ENCODE results near the gene LRCH3.

DNA sequence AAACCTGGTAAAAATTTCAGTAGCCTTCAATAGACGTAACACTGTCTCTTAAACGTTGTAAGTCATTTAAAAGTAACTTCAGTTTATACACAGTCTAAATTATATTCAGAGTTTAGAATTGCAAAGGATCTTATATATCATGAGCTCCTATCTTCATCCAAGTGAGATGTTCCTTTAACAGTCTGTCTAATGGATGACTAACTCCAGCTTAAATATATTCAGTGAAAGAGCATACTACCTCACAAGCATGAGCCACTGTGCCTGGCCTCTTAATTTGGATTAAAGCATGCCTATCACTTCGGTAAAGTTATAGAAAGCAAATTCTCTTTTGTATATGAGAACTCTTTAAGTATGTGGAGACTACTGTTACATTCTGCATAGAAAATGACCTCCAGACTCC is 34.4 kb upstream of the LRCH3 start:
- no peak for TF ChIP-seq EP300 (IDR thresholded peaks at IDR 0.05)
- TF ChIP-seq, protein P1, sequence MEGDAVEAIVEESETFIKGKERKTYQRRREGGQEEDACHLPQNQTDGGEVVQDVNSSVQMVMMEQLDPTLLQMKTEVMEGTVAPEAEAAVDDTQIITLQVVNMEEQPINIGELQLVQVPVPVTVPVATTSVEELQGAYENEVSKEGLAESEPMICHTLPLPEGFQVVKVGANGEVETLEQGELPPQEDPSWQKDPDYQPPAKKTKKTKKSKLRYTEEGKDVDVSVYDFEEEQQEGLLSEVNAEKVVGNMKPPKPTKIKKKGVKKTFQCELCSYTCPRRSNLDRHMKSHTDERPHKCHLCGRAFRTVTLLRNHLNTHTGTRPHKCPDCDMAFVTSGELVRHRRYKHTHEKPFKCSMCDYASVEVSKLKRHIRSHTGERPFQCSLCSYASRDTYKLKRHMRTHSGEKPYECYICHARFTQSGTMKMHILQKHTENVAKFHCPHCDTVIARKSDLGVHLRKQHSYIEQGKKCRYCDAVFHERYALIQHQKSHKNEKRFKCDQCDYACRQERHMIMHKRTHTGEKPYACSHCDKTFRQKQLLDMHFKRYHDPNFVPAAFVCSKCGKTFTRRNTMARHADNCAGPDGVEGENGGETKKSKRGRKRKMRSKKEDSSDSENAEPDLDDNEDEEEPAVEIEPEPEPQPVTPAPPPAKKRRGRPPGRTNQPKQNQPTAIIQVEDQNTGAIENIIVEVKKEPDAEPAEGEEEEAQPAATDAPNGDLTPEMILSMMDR (IDR thresholded peaks at IDR 0.05): no peak
- TF ChIP-seq POLR2A (IDR thresholded peaks at IDR 0.05): no peak
- no peak for TF ChIP-seq POLR2AphosphoS5 (IDR thresholded peaks at IDR 0.05)
